SK-N-SH treated with all-trans-retinoic acid at 6 μM for 48 hours (cell line): ENCODE data around the gene SPRR2A.

ENCODE experiments used
- ATAC-seq: fragments of 200-7000 bp; cut with Tn5 transposase; 3 replicates; pipeline ENCODE4 v1.9.1; 2020; ENCODE audit warnings: mild to moderate bottlenecking, moderate library complexity
- ARNTL ChIP-seq: fragments of 450-650 bp; formaldehyde crosslinking; IDR thresholded peaks from 2 replicates; pipeline ENCODE4 v1.5.0; 2020; ENCODE audit warnings: low read depth, mild to moderate bottlenecking, moderate library complexity, borderline replicate concordance
- BACH2 ChIP-seq: fragments of 250-450 bp; sonication (Bioruptor Pico); IDR thresholded peaks from 2 replicates; pipeline ENCODE4 v1.9.0; 2021; ENCODE audit warnings: mild to moderate bottlenecking, borderline replicate concordance
- CSDC2 ChIP-seq: fragments of 250-450 bp; sonication (Bioruptor Pico); IDR thresholded peaks from 2 replicates; pipeline ENCODE4 v1.5.0; 2020; ENCODE audit warnings: mild to moderate bottlenecking, moderate library complexity
- ESRRG ChIP-seq: fragments of 250-450 bp; sonication (Bioruptor Pico); IDR thresholded peaks from 2 replicates; pipeline ENCODE4 v1.6.1; 2021; ENCODE audit warnings: mild to moderate bottlenecking
- GLIS3 ChIP-seq: fragments of 250-450 bp; sonication (Bioruptor Pico); IDR thresholded peaks from 2 replicates; pipeline ENCODE4 v1.5.0; 2020; ENCODE audit warnings: mild to moderate bottlenecking, moderate library complexity
- ISL1 ChIP-seq: fragments of 250-450 bp; sonication (Bioruptor Pico); IDR thresholded peaks from 2 replicates; pipeline ENCODE4 v2.1.2; 2022; ENCODE audit warnings: mild to moderate bottlenecking, moderate library complexity
- OSR1 ChIP-seq: fragments of 250-450 bp; sonication (Bioruptor Pico); IDR thresholded peaks from 2 replicates; pipeline ENCODE4 v1.8.0; 2022; ENCODE audit warnings: moderate library complexity, mild to moderate bottlenecking, inconsistent platforms
- POU6F1 ChIP-seq: fragments of 250-450 bp; sonication (Bioruptor Pico); IDR thresholded peaks from 2 replicates; pipeline ENCODE4 v1.8.0; 2021; ENCODE audit warnings: low read depth, mild to moderate bottlenecking, moderate library complexity, borderline replicate concordance
- PPARA ChIP-seq: fragments of 250-450 bp; sonication (Bioruptor Pico); IDR thresholded peaks from 2 replicates; pipeline ENCODE4 v1.5.0; 2020; ENCODE audit warnings: mild to moderate bottlenecking, borderline replicate concordance
- RARB ChIP-seq: fragments of 250-450 bp; sonication (Bioruptor Pico); IDR thresholded peaks from 2 replicates; pipeline ENCODE4 v1.8.0; 2021; ENCODE audit warnings: mild to moderate bottlenecking, moderate library complexity
- SNAI2 ChIP-seq: fragments of 250-450 bp; sonication (Bioruptor Pico); IDR thresholded peaks from 2 replicates; pipeline ENCODE4 v1.5.0; 2020; ENCODE audit warnings: mild to moderate bottlenecking, moderate library complexity
- TCF4 ChIP-seq: fragments of 250-450 bp; sonication (Bioruptor Pico); IDR thresholded peaks from 2 replicates; pipeline ENCODE4 v1.8.0; 2021; ENCODE audit warnings: mild to moderate bottlenecking, moderate library complexity, borderline replicate concordance
- TOX ChIP-seq: fragments of 250-450 bp; sonication (Bioruptor Pico); IDR thresholded peaks from 2 replicates; pipeline ENCODE4 v1.8.0; 2021; ENCODE audit warnings: mild to moderate bottlenecking, moderate library complexity, borderline replicate concordance
- ZC3H10 ChIP-seq: fragments of 250-450 bp; sonication (Bioruptor Pico); IDR thresholded peaks from 2 replicates; pipeline ENCODE4 v1.5.1; 2021; ENCODE audit warnings: mild to moderate bottlenecking, moderate library complexity
- ZFP3 ChIP-seq: fragments of 250-450 bp; sonication (Bioruptor Pico); IDR thresholded peaks from 2 replicates; pipeline ENCODE4 v1.5.0; 2020; ENCODE audit warnings: mild to moderate bottlenecking, moderate library complexity
- ZFP30 ChIP-seq: fragments of 450-650 bp; formaldehyde crosslinking; IDR thresholded peaks from 2 replicates; pipeline ENCODE4 v1.5.0; 2022; ENCODE audit warnings: mild to moderate bottlenecking, moderate library complexity
- ZNF565 ChIP-seq: fragments of 450-650 bp; formaldehyde crosslinking; conservative IDR thresholded peaks from 2 replicates; pipeline ENCODE4 v1.5.0; 2020; ENCODE audit warnings: low read depth, mild to moderate bottlenecking, moderate library complexity
- ZNF70 ChIP-seq: fragments of 450-650 bp; formaldehyde crosslinking; IDR thresholded peaks from 2 replicates; pipeline ENCODE4 v1.5.0; 2020; ENCODE audit warnings: mild to moderate bottlenecking, moderate library complexity
- ZNF8 ChIP-seq: fragments of 450-650 bp; formaldehyde crosslinking; IDR thresholded peaks from 2 replicates; pipeline ENCODE4 v1.5.0; 2020; ENCODE audit warnings: mild to moderate bottlenecking, moderate library complexity
- TF ChIP-seq, protein P1 (sequence below): fragments of 250-450 bp; sonication (Bioruptor Pico); IDR thresholded peaks from 2 replicates; pipeline ENCODE4 v1.5.1; 2021; ENCODE audit warnings: mild to moderate bottlenecking, moderate library complexity
- TF ChIP-seq, protein P2 (sequence below): fragments of 250-450 bp; sonication (Bioruptor Pico); IDR thresholded peaks from 2 replicates; pipeline ENCODE4 v1.8.0; 2020; ENCODE audit warnings: mild to moderate bottlenecking, moderate library complexity, borderline replicate concordance
- TF ChIP-seq, protein P3 (sequence below): fragments of 250-450 bp; sonication (Bioruptor Pico); IDR thresholded peaks from 2 replicates; pipeline ENCODE4 v1.5.0; 2020; ENCODE audit warnings: mild to moderate bottlenecking, moderate library complexity
- TF ChIP-seq, protein P4 (sequence below): fragments of 250-450 bp; sonication (Bioruptor Pico); IDR thresholded peaks from 2 replicates; pipeline ENCODE4 v1.5.1; 2020; ENCODE audit warnings: low read depth, mild to moderate bottlenecking, moderate library complexity

Gene SPRR2A

DNA sequence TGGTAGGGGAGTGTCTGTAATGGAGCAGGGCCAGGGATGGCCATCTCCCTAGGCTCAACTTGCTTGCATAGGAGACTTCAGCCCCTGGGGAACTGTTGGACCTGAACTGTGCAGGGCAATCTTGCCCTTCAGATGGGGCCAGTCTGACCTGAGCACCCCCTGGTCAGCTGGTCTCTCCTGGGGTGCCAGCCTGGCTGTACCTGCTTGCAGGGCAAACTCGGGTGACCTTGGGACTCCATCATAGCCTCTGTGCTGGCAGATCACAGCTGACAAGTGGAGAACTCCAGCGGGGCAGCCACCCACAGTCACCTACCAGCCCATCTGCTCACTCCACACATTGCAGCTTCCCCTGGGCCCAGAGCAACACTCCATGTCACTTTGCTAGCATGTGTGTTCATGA is 8.1 kb downstream of the SPRR2A start:
- TF ChIP-seq SNAI2 (CRISPR knock-in tag) (no peak), TCF4 (no peak), BACH2 (CRISPR knock-in tag) (no peak), ZC3H10 (CRISPR knock-in tag) (no peak)
- TF ChIP-seq, all 23 proteins: peak for 0
- ATAC-seq, result no peak

DNA sequence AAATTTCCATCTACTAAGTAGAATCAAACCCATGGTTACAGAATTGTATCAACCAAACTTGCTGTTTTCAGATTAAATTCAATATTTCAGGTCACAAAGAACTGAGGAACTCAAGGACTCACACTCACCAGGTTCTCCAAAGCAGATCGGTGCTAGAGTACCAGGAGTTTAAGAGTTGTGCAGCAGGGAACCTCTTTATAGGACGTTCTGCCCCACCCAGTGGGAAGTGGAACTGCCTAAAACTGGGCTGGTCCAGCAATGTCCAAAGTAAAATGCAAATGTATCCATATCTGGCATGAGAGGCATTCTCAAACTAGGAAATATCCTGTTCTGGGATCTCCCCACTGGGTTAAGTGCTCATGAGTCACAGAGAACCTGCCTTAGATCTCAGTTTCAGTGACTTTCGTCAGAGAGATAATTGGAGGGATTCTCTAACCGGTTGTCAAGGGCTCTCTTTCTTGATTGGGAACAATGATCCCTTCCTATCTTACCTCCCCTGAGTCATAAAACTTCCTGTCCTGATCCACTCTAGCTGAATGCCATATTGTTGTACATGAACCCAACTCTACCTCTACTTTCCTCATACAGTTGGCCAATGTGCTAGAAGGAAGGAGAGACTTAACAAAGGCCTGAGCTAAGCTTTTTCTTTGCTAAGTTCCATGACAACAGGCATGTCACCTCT is 16.2 kb downstream of the SPRR2A start, which contains the start of gene SPRR2D:
TSS of gene SPRR2D (minus strand) at position 171 of the 682 bp plus-strand sequence. CDS start 774 bp downstream, outside the sequence.
- ATAC-seq, result no peak
- TF ChIP-seq, protein P1, sequence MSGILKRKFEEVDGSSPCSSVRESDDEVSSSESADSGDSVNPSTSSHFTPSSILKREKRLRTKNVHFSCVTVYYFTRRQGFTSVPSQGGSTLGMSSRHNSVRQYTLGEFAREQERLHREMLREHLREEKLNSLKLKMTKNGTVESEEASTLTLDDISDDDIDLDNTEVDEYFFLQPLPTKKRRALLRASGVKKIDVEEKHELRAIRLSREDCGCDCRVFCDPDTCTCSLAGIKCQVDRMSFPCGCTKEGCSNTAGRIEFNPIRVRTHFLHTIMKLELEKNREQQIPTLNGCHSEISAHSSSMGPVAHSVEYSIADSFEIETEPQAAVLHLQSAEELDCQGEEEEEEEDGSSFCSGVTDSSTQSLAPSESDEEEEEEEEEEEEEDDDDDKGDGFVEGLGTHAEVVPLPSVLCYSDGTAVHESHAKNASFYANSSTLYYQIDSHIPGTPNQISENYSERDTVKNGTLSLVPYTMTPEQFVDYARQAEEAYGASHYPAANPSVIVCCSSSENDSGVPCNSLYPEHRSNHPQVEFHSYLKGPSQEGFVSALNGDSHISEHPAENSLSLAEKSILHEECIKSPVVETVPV (CRISPR knock-in tag), result no peak
- TF ChIP-seq ESRRG (CRISPR knock-in tag) (no peak), OSR1 (no peak), ZNF70 (CRISPR knock-in tag) (no peak), ISL1 (no peak), CSDC2 (CRISPR knock-in tag) (no peak), ZFP30 (no peak), ZFP3 (CRISPR knock-in tag) (no peak), ZNF565 (CRISPR knock-in tag) (no peak), RARB (CRISPR knock-in tag) (no peak), ZC3H10 (CRISPR knock-in tag) (no peak), TOX (CRISPR knock-in tag) (no peak), POU6F1 (CRISPR knock-in tag) (no peak), GLIS3 (CRISPR knock-in tag) (no peak), PPARA (CRISPR knock-in tag) (no peak), SNAI2 (CRISPR knock-in tag) (no peak), BACH2 (CRISPR knock-in tag) (no peak)
- TF ChIP-seq, protein P2, sequence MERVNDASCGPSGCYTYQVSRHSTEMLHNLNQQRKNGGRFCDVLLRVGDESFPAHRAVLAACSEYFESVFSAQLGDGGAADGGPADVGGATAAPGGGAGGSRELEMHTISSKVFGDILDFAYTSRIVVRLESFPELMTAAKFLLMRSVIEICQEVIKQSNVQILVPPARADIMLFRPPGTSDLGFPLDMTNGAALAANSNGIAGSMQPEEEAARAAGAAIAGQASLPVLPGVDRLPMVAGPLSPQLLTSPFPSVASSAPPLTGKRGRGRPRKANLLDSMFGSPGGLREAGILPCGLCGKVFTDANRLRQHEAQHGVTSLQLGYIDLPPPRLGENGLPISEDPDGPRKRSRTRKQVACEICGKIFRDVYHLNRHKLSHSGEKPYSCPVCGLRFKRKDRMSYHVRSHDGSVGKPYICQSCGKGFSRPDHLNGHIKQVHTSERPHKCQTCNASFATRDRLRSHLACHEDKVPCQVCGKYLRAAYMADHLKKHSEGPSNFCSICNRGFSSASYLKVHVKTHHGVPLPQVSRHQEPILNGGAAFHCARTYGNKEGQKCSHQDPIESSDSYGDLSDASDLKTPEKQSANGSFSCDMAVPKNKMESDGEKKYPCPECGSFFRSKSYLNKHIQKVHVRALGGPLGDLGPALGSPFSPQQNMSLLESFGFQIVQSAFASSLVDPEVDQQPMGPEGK (CRISPR knock-in tag), result no peak
- TF ChIP-seq, protein P3, sequence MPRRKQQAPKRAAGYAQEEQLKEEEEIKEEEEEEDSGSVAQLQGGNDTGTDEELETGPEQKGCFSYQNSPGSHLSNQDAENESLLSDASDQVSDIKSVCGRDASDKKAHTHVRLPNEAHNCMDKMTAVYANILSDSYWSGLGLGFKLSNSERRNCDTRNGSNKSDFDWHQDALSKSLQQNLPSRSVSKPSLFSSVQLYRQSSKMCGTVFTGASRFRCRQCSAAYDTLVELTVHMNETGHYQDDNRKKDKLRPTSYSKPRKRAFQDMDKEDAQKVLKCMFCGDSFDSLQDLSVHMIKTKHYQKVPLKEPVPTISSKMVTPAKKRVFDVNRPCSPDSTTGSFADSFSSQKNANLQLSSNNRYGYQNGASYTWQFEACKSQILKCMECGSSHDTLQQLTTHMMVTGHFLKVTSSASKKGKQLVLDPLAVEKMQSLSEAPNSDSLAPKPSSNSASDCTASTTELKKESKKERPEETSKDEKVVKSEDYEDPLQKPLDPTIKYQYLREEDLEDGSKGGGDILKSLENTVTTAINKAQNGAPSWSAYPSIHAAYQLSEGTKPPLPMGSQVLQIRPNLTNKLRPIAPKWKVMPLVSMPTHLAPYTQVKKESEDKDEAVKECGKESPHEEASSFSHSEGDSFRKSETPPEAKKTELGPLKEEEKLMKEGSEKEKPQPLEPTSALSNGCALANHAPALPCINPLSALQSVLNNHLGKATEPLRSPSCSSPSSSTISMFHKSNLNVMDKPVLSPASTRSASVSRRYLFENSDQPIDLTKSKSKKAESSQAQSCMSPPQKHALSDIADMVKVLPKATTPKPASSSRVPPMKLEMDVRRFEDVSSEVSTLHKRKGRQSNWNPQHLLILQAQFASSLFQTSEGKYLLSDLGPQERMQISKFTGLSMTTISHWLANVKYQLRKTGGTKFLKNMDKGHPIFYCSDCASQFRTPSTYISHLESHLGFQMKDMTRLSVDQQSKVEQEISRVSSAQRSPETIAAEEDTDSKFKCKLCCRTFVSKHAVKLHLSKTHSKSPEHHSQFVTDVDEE (CRISPR knock-in tag), result no peak
- TF ChIP-seq, protein P4, sequence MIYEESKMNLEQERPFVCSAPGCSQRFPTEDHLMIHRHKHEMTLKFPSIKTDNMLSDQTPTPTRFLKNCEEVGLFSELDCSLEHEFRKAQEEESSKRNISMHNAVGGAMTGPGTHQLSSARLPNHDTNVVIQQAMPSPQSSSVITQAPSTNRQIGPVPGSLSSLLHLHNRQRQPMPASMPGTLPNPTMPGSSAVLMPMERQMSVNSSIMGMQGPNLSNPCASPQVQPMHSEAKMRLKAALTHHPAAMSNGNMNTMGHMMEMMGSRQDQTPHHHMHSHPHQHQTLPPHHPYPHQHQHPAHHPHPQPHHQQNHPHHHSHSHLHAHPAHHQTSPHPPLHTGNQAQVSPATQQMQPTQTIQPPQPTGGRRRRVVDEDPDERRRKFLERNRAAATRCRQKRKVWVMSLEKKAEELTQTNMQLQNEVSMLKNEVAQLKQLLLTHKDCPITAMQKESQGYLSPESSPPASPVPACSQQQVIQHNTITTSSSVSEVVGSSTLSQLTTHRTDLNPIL (CRISPR knock-in tag), result no peak

DNA sequence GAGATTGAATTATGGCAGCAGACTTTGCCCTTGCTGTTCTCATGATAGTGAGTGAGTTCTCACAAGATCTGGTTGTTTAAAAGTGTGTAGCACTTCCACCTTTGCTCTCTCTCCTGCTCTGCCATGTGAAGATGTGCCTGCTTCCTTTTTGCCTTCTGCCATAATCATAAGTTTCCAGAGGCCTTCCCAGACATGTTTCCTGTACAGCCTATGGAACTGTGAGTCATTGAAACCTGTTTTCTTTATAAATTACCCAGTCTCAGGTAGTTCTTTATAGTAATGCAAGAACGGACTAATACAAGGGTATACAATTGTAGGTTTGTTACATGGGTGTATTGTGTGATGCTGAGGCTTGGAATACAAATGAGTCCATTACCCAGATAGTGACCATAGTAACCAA is 22.1 kb downstream of the SPRR2A start:
- no peak for ATAC-seq
- TF ChIP-seq ESRRG (CRISPR knock-in tag), result no peak
- no peak for TF ChIP-seq ARNTL (CRISPR knock-in tag)
- TF ChIP-seq OSR1, result no peak
- no peak for TF ChIP-seq CSDC2 (CRISPR knock-in tag)
- no peak for TF ChIP-seq ZNF565 (CRISPR knock-in tag)
- no peak for TF ChIP-seq PPARA (CRISPR knock-in tag)
- TF ChIP-seq RARB (CRISPR knock-in tag), result no peak
- TF ChIP-seq ZC3H10 (CRISPR knock-in tag), result no peak
- TF ChIP-seq ZNF70 (CRISPR knock-in tag), result no peak
- no peak for TF ChIP-seq ZNF8 (CRISPR knock-in tag)
- TF ChIP-seq, all 23 proteins: peak for 0
